Motor neuron (in vitro differentiated cells): ENCODE measurements around the gene SPATA6L. TPM values are rescaled to one million over a fixed set of nuclear protein-coding genes. Genes with fewer than 3 reads are reported as not detected.
"Not testable (repeated sequence)": the region's sequence is repeated elsewhere in the genome, so short reads cannot be mapped to it uniquely, and the experiment has no call there.

Experiments
- ATAC-seq, 8 experiments: fragments of 200-7000 bp; cut with Tn5 transposase; replicated peaks in 6 of 8; 2 replicates each; pipeline ENCODE4 v1.8.0; 2021; ENCODE audit warnings: mild to moderate bottlenecking in 8 of 8, moderate library complexity in 8 of 8
- H3K27ac ChIP-seq, 2 donors: fragments of 250-450 bp; sonication (Bioruptor Pico); 2 replicates each; pipeline ENCODE4 v1.9.0; 2021; ENCODE audit warnings: antibody characterized with exemption in 2 of 2, mild to moderate bottlenecking in 2 of 2, moderate library complexity in 1 of 2
- H3K4me1 ChIP-seq, 2 donors: fragments of 250-450 bp; sonication (Bioruptor Pico); replicated peaks in 1 of 2; 2 replicates each; pipeline ENCODE4 v1.6.1; 2021; ENCODE audit warnings: antibody characterized with exemption in 2 of 2, mild to moderate bottlenecking in 2 of 2, moderate library complexity in 1 of 2
- H3K4me3 ChIP-seq, 5 donors: fragments of 250-450 bp; sonication (Bioruptor Pico); 2 replicates each; pipeline ENCODE4 v1.9.0; 2021; ENCODE audit warnings: antibody characterized with exemption in 5 of 5, mild to moderate bottlenecking in 5 of 5, moderate library complexity in 4 of 5
- WGBS, 10 experiments: fragments of 450-650 bp; shearing (Covaris generic); methylation state at CpG; one replicate each; pipeline ENCODE4 v1.0.0; 2022; 5-methylcytosine and 5-hydroxymethylcytosine counted together
- in situ Hi-C, 9 experiments: fragments of 400-800 bp; cut with MboI; loops; one replicate each; pipeline ENCODE4 v1.15.0; 2021; ENCODE audit warnings: low sequenced_read_pairs in 9 of 9, low pct_unique_long_range_greater_than_20kb in 2 of 9; ENCODE audit not compliant: unreplicated experiment in 9 of 9
- total RNA-seq, 8 experiments: library from RNA; unstranded; fragments of 300-600 nt; gene quantifications; 2 replicates each; pipeline versions ENCODE4 v1.2.3 to v1.2.4, GENCODE V29; 2022

The SPATA6L gene
- total RNA-seq, 8 experiments from 2014 or later, result 0.63 to 10.4 (median 2.1) TPM

DNA sequence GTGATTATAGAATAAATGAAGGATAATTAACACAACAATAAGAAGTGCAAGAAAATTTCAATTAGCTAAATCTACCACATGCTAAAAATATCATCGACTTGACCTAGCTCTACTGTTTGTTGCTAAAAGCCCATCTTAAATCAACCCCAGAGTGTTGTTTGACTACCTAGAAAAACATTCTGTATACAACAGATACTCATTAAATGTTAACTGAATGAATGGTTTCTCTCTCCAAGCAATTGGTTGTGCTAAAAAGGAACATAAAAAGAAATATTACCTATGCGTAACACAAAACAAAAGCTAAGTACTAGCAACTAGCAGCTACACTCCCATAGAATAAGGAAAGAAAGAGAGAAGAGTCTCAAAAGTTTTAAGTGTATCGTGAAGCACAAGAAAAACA lies 9.7 kb downstream of the SPATA6L start:
- Histone ChIP-seq H3K27ac (no peak overlapping the region), H3K4me1 (no peaks in the 10 kb centered on the region), H3K4me3 (no peak overlapping the region)
- ATAC-seq, result no peak
- WGBS, 10 experiments, result 77 to 94% (median 85%) methylated on average over 2 to 3 of the region's 3 CpGs
- in situ Hi-C loops, result loop anchor here in 1 of 9 experiments (25.0 kb wide), 1 partner anchor 269 kb away; no protein-coding TSS in a partner anchor

DNA sequence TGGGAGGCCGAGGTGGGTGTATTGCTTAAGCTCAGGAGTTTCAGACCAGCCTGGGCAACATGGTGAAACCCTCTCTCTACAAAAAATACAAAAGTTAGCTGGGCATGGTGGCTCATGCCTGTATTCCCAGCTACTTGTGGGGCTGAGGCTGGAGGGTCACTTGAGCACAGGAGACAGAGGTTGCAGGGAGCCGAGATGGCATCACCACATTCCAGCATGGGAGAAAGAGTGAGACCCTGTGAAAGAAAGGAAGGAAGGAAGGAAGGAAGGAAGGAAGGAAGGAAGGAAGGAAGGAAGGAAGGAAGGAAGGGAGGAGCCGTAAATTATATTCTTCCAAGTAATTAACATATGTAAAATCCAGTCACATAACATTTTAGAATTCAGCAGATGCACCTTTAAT lies 10.1 kb downstream of the SPATA6L start:
- in situ Hi-C loops, result loop anchor here in 1 of 9 experiments (25.0 kb wide), 1 partner anchor 269 kb away; no protein-coding TSS in a partner anchor
- 0 to 80% (median 47%) methylated on average over 1 of the region's 3 CpGs; no CpG with 5 or more reads in 6 of the 10 experiments for WGBS, 10 experiments
- not testable (repeated sequence) for ATAC-seq, H3K4me3 ChIP-seq, H3K27ac ChIP-seq, H3K4me1 ChIP-seq

DNA sequence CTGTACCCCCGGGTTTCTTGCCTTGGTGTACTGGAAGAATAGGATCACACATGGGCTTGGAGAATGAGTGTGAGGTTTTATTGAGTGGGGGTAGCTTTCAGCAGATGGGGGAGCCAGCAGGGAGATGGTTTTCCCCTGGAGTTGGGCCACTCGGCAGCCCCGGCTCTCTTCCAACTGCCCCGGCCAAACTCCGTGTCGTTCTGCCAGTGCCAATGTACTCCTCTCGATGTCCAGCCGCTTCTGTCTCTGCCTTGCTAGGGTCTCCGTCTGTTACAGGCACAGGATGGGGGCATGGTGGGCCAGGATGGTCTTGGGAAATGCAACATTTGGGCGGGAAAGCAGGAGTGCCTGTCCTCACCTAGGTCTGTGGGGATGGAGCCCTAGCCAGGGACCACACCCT lies 11.7 kb downstream of the SPATA6L start:
- 70 to 100% (median 83%) methylated on average over 1 to 8 of the region's 10 CpGs; no CpG with 5 or more reads in 5 of the 10 experiments for WGBS, 10 experiments
- in situ Hi-C loops, result loop anchor here in 1 of 9 experiments (25.0 kb wide), 1 partner anchor 267 kb away; no protein-coding TSS in a partner anchor
- ATAC-seq, result no peak
- Histone ChIP-seq H3K4me1 (no peaks in the 10 kb centered on the region), H3K4me3 (no peak overlapping the region), H3K27ac (no peak overlapping the region)

DNA sequence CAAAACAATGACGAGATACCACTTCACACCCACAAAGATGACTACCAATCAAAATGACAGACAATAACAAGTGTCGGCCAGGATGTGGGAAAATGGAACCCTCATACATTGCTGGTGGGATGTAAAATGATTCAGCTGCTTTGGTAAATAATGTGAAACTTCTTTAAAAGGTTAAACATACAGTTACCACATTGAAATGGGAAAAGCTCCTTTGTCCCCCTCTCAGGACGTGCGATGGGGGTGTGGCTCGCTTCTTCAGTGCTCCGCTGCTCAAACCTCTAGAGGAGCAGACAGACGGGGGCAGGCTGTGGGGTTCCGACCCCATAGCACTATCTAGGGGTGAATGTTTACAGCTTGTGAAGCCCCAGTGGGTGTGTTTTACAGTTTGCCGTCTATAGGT lies 12.2 kb downstream of the SPATA6L start:
- in situ Hi-C loops, result loop anchor here in 1 of 9 experiments (25.0 kb wide), 1 partner anchor 267 kb away; no protein-coding TSS in a partner anchor
- no peak for ATAC-seq
- Histone ChIP-seq H3K27ac (no peak overlapping the region), H3K4me1 (no peaks in the 10 kb centered on the region), H3K4me3 (no peak overlapping the region)
- WGBS, 10 experiments, result 20 to 100% (median 88%) methylated on average over 1 to 9 of the region's 9 CpGs

DNA sequence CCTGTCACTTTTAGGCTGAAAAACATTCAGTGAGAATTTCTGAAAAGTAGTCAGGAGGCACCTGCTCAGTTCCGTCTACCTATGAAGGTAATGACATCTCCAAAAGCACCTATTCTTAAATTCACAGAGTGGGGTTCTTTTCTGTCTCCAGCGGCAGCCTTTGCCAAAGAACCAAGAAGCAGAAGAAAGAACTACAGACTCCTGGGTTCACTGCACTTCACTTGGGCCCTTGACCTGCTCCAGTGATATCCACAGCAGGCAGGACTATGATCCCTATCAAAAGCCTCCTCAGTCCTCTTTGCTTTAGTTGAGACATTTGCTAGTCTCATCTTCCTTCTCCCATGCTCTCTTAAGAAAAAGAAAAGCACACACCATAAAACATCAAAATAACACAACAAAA lies 23.9 kb downstream of the SPATA6L start:
- Histone ChIP-seq H3K4me1 (no peaks in the 10 kb centered on the region), H3K27ac (no peak overlapping the region), H3K4me3 (no peak overlapping the region)
- 73 to 100% (median 100%) methylated on average over 1 to 2 of the region's 2 CpGs for WGBS, 10 experiments
- ATAC-seq, result no peak
- in situ Hi-C loops, result no loop called here

DNA sequence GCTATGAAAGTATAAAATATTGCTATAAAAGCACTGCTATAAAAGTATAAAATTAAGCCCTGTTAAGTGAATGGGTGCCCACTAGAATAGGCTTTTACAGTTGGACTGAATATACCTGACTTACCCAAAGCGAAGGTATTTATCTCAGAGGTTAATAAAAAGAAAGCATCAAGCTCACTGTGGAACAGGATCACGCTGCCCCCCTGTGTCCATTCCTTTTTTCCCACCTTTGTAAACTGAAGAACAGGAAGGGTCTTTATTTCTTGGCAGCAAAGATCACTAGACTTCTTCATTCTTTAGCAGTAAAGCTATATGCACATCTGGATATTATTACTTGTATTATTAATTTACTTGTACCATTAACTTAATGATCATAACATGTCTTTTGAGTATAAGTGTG lies 26.3 kb downstream of the SPATA6L start:
- in situ Hi-C loops, result no loop called here
- WGBS, 10 experiments, result 31 to 89% (median 53%) methylated on average over 1 to 2 of the region's 2 CpGs; no CpG with 5 or more reads in 1 of the 10 experiments
- no peak for ATAC-seq

DNA sequence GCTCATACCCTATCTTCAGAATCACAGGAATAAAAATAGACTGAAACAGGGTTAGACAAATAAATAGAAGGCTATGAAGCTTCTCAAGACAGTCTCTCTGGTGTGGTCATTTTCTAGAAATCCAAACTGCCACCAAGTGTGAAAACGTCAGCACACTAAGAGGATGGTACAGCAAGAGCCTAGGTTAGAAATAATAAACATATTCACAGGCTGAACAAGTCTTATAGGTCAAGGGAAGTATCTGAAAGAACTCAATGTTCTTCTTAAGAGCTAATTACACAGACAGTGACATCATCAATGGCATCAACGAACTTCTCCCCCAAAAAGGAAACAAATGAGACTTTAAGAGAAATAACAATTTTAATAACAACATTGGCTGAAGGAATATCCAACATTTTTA lies 26.9 kb downstream of the SPATA6L start:
- WGBS, 10 experiments, result 0 to 83% (median 40%) methylated on average over 1 to 2 of the region's 2 CpGs
- Histone ChIP-seq H3K4me3 (no peak overlapping the region), H3K4me1 (no peaks in the 10 kb centered on the region), H3K27ac (no peak overlapping the region)
- no peak for ATAC-seq
- in situ Hi-C loops, result no loop called here

More for the DNA sequence above, 26.3 kb downstream of the SPATA6L start:
- H3K27ac ChIP-seq, result no peak overlapping the region
- no peaks in the 10 kb centered on the region for H3K4me1 ChIP-seq
- H3K4me3 ChIP-seq, result no peak overlapping the region

DNA sequence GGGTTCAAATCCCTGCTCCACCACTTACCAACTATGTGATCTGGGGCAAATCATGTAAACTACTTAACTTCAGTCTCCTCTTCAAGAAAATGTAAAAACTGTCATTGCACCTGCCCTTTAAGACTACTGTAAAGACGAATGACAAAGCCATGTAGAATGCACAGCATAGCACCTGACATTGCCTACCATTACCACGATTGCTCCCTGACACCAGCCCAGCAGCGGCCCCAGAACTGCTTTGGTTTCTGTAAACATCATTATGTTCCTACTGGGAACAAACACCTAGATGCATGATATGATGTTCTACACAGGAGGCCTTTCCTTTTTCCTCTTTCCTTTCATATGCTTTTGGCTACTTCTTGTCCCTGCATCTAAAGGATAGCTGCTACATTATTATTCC lies 27.3 kb downstream of the SPATA6L start:
- Histone ChIP-seq H3K4me3 (no peak overlapping the region), H3K4me1 (no peaks in the 10 kb centered on the region), H3K27ac (no peak overlapping the region)
- no peak for ATAC-seq
- in situ Hi-C loops, result no loop called here
- 0 to 100% (median 50%) methylated on average over 1 to 3 of the region's 3 CpGs; no CpG with 5 or more reads in 3 of the 10 experiments for WGBS, 10 experiments

DNA sequence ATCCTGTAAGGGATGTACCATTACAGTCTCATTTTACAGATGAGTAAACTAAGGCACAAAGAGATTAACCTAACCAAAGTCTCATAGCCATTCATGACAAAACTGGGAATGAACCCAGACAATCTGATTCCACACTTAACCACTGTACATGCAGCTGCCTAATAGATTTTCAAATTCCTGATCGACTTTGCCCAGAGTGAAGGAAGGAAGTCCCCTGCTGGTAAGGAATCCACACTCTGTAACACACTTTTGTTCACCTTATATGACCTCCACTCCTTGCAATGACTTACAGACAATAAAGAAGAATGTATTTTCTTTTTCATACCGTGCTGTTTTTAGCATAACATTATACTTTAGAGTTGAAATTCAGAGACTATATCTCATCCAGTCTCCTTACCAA lies 35.4 kb downstream of the SPATA6L start:
- no peak for ATAC-seq
- Histone ChIP-seq H3K4me3 (no peak overlapping the region), H3K27ac (no peak overlapping the region), H3K4me1 (no peaks in the 10 kb centered on the region)
- in situ Hi-C loops, result no loop called here
- WGBS, 10 experiments, result 0 to 56% (median 25%) methylated on average over 1 to 2 of the region's 2 CpGs; no CpG with 5 or more reads in 1 of the 10 experiments

DNA sequence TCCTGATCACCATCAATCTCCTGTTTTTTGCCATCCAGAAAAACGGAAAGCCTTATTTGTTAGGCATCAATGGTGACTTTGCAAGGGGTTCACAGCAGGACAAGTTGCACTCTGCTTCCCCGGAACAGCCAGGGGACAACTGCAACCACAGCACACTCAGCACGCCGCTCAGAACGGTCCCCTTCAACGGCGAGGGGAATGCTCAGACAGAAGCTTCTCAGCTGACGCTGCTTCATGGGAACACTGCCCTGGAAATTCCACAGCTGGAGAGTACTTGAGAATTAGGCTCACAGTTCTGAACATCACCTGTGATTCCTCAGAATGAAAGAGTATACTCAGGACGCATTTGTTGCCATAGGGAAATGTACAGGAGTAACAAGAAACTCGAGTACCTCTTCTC lies 44.3 kb downstream of the SPATA6L start:
- Histone ChIP-seq H3K4me3 (no peak overlapping the region), H3K4me1 (peaks cover 8 to 13% of the 10 kb centered on the region in 2 donors), H3K27ac (no peak overlapping the region)
- in situ Hi-C loops, result no loop called here
- ATAC-seq, result no peak
- 25 to 85% (median 61%) methylated on average over 1 to 10 of the region's 10 CpGs for WGBS, 10 experiments

DNA sequence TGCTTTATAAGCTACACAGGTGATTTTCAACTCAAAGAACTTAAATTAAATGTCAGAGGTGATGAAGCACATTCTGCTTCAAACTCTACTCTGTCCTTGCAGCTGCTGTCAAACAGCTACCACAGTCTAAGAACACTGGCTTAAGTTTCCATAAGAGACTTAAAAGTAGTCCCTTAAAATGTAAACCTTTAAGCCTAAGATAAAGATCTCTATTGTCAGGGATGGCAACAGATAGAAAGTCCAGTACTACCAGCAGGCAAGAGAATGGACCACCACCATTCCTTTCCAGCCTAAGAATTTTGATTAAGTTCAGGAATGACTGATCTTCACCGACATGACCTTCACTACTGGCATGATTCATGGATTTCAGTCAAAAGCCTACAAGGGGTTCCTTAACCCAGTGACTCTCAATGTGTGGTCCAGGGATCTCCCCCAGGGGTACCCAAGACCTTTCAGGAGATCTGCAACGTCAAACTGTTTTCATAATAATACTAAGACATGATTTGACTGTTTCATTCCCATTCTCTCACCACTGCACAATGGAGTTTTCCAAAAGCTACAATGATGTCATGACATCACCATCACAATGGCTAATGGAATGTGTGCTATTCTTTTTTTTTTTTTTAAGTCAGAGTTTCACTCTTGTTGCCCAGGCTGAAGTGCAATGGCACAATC lies 45.3 kb downstream of the SPATA6L start:
- Histone ChIP-seq H3K27ac (no peak overlapping the region), H3K4me3 (no peak overlapping the region), H3K4me1 (peaks cover 8 to 14% of the 10 kb centered on the region in 2 donors)
- ATAC-seq, result peak in 3 of 8 experiments; percentile 53 to 60 (median 56)
- in situ Hi-C loops, result no loop called here
- 17 to 75% (median 40%) methylated on average over 1 to 2 of the region's 2 CpGs; no CpG with 5 or more reads in 3 of the 10 experiments for WGBS, 10 experiments

DNA sequence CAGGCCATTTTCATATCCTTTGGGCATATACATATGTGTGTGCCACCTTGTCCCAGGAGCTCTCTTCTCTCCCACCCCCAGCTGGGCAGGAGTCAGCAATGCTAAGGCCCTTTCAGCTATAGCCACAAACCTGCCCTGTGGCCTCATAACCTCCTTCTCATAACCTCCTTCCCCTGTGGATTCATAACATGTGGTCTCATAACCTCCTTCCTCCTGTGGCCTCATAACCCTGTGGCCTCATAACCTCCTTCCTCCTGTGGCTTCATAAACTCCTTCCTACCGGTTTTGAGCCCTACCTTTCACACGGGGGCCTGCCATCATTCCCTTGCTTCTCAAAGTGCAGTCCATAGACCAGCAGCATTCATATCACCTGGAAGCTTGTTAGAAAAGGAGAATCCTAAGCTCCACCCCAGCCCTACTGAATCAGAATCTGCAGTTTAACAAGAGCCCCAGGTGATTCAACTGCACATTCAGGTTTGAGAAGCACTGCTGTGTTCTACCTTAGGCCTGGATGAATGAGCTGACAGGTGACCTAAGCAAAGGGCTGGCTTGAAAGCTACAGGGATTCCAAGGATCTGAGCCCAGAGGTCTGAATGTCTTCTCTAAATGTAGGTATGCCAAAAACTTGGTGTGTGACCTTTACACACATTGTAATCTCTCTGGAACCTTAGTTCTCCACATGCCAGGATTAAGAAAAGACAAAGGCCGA lies 46.1 kb downstream of the SPATA6L start:
- in situ Hi-C loops, result no loop called here
- 58 to 100% (median 90%) methylated on average over 1 to 3 of the region's 3 CpGs; no CpG with 5 or more reads in 1 of the 10 experiments for WGBS, 10 experiments
- Histone ChIP-seq H3K4me1 (peaks cover 8 to 14% of the 10 kb centered on the region in 2 donors), H3K27ac (no peak overlapping the region), H3K4me3 (no peak overlapping the region)
- no peak for ATAC-seq

DNA sequence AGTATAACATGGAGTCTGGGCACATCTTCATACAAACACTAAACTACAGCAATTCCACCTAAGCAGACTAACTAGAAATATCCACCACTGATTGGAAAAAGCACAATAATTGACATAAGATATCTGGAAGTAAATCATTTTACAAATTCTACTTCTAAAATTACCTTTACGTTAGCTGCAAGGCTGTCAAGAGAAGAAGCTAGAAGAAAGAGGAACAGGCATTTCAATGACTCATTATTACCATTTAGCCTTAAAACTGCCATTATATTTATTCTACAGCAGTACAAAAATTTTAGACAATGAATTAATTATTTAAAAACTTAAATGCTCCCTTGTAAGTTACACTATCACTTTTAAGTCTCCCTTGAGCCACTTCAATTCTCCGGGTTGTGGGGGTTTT lies 47.6 kb downstream of the SPATA6L start:
- Histone ChIP-seq H3K4me1 (peaks cover 8 to 14% of the 10 kb centered on the region in 2 donors), H3K27ac (no peak overlapping the region), H3K4me3 (no peak overlapping the region)
- no peak for ATAC-seq
- in situ Hi-C loops, result no loop called here
- WGBS, 10 experiments, result 73 to 100% (median 99%) methylated on average over 1 to 2 of the region's 2 CpGs
